Breast epithelium (tissue), 4 donors: ENCODE results near the gene COL11A1. TPM values are rescaled to one million over a fixed set of nuclear protein-coding genes. Genes with fewer than 3 reads are reported as not detected.

Experiments used
- DNase-seq, 2 donors: peaks; one replicate each; pipeline ENCODE4 v3.0.0-alpha.2; 2019; ENCODE audit warnings: low spot score in 2 of 2
- H3K27ac ChIP-seq, 2 donors: fragments of 200-600 bp; sonication (generic) in 1 of 2; one replicate each; pipeline ENCODE4 v1.5.1; 2016 to 2019; ENCODE audit warnings: mild to moderate bottlenecking in 1 of 2
- H3K27me3 ChIP-seq, 2 donors: fragments of 200-600 bp; sonication (generic) in 1 of 2; one replicate each; pipeline versions ENCODE4 v1.5.1 to v1.6.0; 2017 to 2019; ENCODE audit warnings: control low read depth in 1 of 2, mild to moderate bottlenecking in 1 of 2
- H3K36me3 ChIP-seq: fragments of 200-600 bp; one replicate; pipeline ENCODE4 v1.5.1; 2019
- H3K4me1 ChIP-seq, 2 donors: fragments of 200-600 bp; sonication (generic); one replicate each; pipeline ENCODE4 v1.5.1; 2016 to 2019; ENCODE audit warnings: control low read depth in 1 of 2
- H3K4me3 ChIP-seq, 3 donors: fragments of 200-600 bp; sonication (generic); 1 replicate in 2 of 3; 2 replicates in 1 of 3; pipeline ENCODE4 v1.5.1; 2016 to 2019; ENCODE audit warnings: mild to moderate bottlenecking in 3 of 3, moderate library complexity in 2 of 3
- H3K9me3 ChIP-seq, 2 donors: fragments of 200-600 bp; sonication (generic) in 1 of 2; one replicate each; pipeline ENCODE4 v1.5.1; 2016 to 2019; ENCODE audit warnings: control low read depth in 1 of 2
- POLR2A ChIP-seq: fragments of 450-650 bp; IDR thresholded peaks from one replicate; pipeline ENCODE4 v1.6.1; 2016; ENCODE audit warnings: antibody characterized with exemption, mild to moderate bottlenecking, moderate library complexity
- POLR2AphosphoS5 ChIP-seq, 3 donors: sonication (generic); formaldehyde crosslinking; IDR thresholded peaks; one replicate each; pipeline ENCODE4 v1.6.1; 2017; ENCODE audit warnings: antibody characterized with exemption in 3 of 3
- intact Hi-C: fragments of 100-400 bp; cut with DNase I; formaldehyde crosslinking; loops from one replicate; pipeline ENCODE4 v1.15.1; 2023; ENCODE audit warnings: low total_unique reads
- total RNA-seq, 3 donors: library from RNA; depleted of rRNA; stranded (reverse); fragments of >200 nt; gene quantifications; one replicate each; pipeline ENCODE4 v1.1.0, GENCODE V29; 2016
- TF ChIP-seq, protein P1 (sequence below), 3 donors: fragments of 450-650 bp; IDR thresholded peaks; one replicate each; pipeline ENCODE4 v1.5.1; 2016 to 2017; ENCODE audit warnings: antibody characterized with exemption in 3 of 3, mild to moderate bottlenecking in 3 of 3, moderate library complexity in 3 of 3

The COL11A1 gene
- total RNA-seq, 3 donors from 2014 or later: 0.48 to 0.98 (median 0.88) TPM

DNA sequence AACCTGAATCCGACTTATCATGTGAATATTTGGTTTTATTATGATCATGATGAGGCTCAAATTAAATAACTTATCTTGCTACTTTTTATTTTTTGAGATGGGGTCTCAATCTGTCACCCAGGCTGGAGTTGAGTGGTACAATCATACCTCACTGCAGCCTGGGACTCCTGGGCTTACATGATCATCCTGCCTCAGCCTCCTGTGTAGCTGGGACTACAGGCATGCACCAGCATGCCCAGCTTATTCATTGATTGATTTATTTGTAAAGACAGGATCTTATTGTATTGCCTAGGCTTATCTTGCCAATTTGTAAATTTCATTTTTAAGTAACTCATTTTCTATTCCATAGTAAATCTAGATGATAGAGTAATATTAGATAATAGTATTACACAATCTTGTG is 84.3 kb downstream of the COL11A1 start:
- Histone ChIP-seq H3K9me3 (no peaks in the 10 kb centered on the region), H3K27me3 (no peaks in the 10 kb centered on the region), H3K27ac (no peak overlapping the region), H3K36me3 (no peaks in the 10 kb centered on the region), H3K4me3 (no peak overlapping the region), H3K4me1 (no peaks in the 10 kb centered on the region)
- intact Hi-C loops: no loop called here
- TF ChIP-seq POLR2A (no peak), POLR2AphosphoS5 (IDR thresholded peaks at IDR 0.05) (no peak)
- TF ChIP-seq, protein P1, sequence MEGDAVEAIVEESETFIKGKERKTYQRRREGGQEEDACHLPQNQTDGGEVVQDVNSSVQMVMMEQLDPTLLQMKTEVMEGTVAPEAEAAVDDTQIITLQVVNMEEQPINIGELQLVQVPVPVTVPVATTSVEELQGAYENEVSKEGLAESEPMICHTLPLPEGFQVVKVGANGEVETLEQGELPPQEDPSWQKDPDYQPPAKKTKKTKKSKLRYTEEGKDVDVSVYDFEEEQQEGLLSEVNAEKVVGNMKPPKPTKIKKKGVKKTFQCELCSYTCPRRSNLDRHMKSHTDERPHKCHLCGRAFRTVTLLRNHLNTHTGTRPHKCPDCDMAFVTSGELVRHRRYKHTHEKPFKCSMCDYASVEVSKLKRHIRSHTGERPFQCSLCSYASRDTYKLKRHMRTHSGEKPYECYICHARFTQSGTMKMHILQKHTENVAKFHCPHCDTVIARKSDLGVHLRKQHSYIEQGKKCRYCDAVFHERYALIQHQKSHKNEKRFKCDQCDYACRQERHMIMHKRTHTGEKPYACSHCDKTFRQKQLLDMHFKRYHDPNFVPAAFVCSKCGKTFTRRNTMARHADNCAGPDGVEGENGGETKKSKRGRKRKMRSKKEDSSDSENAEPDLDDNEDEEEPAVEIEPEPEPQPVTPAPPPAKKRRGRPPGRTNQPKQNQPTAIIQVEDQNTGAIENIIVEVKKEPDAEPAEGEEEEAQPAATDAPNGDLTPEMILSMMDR (IDR thresholded peaks at IDR 0.05): no peak
- no peak for DNase-seq

DNA sequence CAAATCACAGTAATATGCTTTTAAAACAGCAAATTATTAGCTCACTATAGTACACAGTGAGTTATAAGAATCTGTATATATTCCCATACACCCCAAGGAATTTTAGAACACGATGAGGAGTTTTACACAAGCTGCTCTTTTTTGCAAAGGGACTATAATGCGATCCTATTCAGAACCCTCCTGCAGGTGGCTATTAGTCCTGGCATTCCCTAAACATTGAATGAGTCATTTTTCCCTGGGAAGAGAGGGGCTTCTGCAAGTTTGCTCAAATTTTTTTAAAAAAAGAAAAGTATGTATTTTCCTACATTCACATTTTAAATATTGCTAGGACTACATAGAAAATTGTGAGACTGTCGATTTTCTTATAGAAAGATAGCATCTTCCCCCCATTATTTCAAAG is 106.3 kb downstream of the COL11A1 start:
- Histone ChIP-seq H3K4me1 (no peaks in the 10 kb centered on the region), H3K36me3 (no peaks in the 10 kb centered on the region), H3K9me3 (no peaks in the 10 kb centered on the region), H3K4me3 (no peak overlapping the region), H3K27me3 (no peaks in the 10 kb centered on the region), H3K27ac (no peak overlapping the region)
- intact Hi-C loops: no loop called here
- TF ChIP-seq POLR2A (no peak), POLR2AphosphoS5 (IDR thresholded peaks at IDR 0.05) (no peak)
- TF ChIP-seq, protein P1 (IDR thresholded peaks at IDR 0.05): no peak
- no peak for DNase-seq

DNA sequence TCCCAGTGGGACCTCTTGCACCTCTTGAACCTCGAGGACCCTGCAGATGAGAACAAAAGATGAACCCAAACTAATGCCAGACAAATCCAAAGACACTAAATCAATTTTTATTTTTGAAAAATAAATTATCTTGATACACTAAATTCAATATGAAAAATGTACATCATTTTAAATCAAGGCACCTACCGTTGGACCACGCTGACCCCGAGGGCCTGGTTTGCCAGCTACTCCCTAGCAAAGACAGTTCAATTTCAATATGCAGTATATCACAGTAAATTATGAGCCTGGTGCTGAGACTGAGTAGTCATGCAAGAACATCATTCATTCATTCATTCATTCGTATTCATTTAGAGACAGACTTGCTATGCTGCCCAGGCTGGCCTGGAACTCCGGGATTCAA is 129.4 kb downstream of the COL11A1 start:
- TF ChIP-seq POLR2A (no peak), POLR2AphosphoS5 (IDR thresholded peaks at IDR 0.05) (no peak)
- TF ChIP-seq, protein P1 (IDR thresholded peaks at IDR 0.05): no peak
- Histone ChIP-seq H3K36me3 (no peaks in the 10 kb centered on the region), H3K4me1 (no peaks in the 10 kb centered on the region), H3K27ac (no peak overlapping the region), H3K4me3 (no peak overlapping the region), H3K9me3 (no peaks in the 10 kb centered on the region), H3K27me3 (no peaks in the 10 kb centered on the region)
- DNase-seq: no peak
- intact Hi-C loops: no loop called here

DNA sequence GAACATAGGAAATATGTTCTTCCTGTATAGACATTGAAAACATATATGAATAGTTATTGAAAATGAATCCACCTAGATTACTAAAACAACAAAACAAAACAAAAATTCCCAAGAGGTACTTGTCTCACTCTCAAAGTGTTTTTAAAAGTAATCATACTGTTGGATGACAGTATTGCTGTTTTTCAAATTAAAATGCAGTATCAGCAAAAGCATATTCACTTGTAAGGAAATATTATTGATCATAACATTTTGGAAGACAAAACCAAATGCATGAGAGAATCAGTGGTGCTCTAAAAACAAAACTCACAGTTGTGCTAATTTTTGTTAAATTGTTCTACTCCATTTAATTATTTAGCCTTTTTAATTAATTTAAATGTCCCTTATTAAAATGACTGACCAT is 131.0 kb downstream of the COL11A1 start:
- no peak for DNase-seq
- Histone ChIP-seq H3K4me1 (no peaks in the 10 kb centered on the region), H3K36me3 (no peaks in the 10 kb centered on the region), H3K4me3 (no peak overlapping the region), H3K27ac (no peak overlapping the region), H3K27me3 (no peaks in the 10 kb centered on the region), H3K9me3 (no peaks in the 10 kb centered on the region)
- TF ChIP-seq POLR2AphosphoS5 (IDR thresholded peaks at IDR 0.05) (no peak), POLR2A (no peak)
- TF ChIP-seq, protein P1 (IDR thresholded peaks at IDR 0.05): no peak
- intact Hi-C loops: no loop called here

DNA sequence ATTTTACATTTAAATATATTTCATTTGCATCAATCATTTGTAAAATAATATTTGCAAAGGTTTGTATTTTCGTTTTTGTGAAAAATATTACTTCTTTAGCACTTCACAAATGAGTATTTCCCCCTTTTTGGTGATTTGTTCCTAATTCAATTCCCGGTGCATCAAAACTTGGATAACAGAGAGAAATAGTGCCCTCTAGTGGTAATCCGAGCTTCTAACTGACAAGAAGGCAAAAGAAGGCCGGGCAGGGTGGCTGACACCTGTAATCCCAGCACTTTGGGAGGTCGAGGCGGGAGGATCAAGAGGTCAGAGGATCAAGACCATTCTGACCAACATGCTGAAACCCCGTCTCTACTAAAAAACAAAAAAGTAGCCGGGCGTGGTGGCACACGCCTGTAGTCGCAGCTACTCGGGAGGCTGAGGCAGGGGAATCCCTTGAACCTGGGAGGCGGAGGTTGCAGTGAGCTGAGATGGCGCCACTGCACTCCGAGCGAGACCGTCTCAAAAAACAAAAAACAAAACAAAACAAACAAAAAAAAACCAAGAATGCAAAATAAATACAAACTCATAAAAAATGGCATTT is 137.7 kb downstream of the COL11A1 start:
- intact Hi-C loops: no loop called here
- Histone ChIP-seq H3K27ac (no peak overlapping the region), H3K4me3 (no peak overlapping the region), H3K27me3 (no peaks in the 10 kb centered on the region), H3K36me3 (no peaks in the 10 kb centered on the region), H3K4me1 (no peaks in the 10 kb centered on the region), H3K9me3 (no peaks in the 10 kb centered on the region)
- no peak for DNase-seq
- TF ChIP-seq, protein P1 (IDR thresholded peaks at IDR 0.05): peak in 2 of 3 donors; percentile 26 to 31
- no peak for TF ChIP-seq POLR2AphosphoS5 (IDR thresholded peaks at IDR 0.05)
